M059J (cell line): Measurements from ENCODE around the gene FBXW5. TPM values are rescaled to one million over a fixed set of nuclear protein-coding genes. Genes with fewer than 3 reads are reported as not detected.

Experiments used
- DNase-seq: peaks from one replicate; pipeline ENCODE4 v3.0.0-alpha.2; 2012; ENCODE audit warnings: low read depth
- total RNA-seq: library from RNA; depleted of rRNA; stranded (reverse); fragments of >200 nt; shearing (Covaris generic); gene quantifications from 2 replicates; pipeline ENCODE4 v1.2.3, GENCODE V29; 2014; rRNA removed

FBXW5 gene, protein sequence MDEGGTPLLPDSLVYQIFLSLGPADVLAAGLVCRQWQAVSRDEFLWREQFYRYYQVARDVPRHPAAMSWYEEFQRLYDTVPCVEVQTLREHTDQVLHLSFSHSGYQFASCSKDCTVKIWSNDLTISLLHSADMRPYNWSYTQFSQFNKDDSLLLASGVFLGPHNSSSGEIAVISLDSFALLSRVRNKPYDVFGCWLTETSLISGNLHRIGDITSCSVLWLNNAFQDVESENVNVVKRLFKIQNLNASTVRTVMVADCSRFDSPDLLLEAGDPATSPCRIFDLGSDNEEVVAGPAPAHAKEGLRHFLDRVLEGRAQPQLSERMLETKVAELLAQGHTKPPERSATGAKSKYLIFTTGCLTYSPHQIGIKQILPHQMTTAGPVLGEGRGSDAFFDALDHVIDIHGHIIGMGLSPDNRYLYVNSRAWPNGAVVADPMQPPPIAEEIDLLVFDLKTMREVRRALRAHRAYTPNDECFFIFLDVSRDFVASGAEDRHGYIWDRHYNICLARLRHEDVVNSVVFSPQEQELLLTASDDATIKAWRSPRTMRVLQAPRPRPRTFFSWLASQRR
- total RNA-seq = 78.4 and 117 TPM in 2 replicates

DNA sequence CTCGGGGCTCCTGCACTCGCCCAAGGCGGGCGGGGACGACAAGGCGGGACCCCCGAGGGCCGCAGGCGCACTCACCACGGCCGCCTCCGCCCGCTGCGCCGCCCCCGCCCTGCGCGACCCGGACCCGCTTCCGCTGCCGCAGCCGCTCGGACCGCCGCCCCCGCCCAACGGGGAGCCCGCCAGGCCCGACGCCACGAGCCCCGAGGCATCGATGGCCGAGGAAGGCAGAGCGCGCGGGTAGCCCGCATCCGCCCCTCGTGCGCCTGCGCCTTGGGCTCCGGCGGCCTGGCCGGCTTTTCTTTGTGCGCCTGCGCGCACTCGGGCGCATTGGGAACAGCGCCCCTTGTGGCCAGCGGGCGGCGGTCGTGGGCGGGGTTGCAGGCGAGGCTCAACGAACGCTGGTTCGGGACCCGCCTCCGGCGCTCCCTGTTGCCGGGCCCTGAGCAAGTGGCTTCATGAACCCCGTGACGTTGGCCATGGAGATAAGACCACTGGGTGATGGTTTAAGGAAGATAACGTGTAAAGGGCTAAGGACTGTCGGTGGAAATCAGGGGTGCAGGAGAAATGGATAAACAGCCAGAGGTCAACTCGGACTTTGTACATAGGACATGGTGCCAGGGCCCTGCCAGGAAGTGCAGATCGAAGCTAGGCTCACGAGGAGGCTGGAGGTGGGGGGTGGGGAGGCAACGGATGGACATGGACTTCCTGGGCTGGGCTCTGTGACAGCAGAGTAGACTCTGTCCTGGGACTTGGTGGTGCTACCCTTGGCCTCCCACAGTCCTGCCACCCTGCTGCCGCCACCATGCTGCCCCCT, at the start of gene FBXW5, which contains the start of gene C8G:
FBXW5 (minus strand) TSS at position 220 of the 814 bp plus-strand sequence. CDS start 655 bp downstream, outside the sequence.
C8G (plus strand) TSS at position 725 of the 814 bp plus-strand sequence; CDS start at position 803, 78 bp downstream.
- peak; percentile 92 for DNase-seq

DNA sequence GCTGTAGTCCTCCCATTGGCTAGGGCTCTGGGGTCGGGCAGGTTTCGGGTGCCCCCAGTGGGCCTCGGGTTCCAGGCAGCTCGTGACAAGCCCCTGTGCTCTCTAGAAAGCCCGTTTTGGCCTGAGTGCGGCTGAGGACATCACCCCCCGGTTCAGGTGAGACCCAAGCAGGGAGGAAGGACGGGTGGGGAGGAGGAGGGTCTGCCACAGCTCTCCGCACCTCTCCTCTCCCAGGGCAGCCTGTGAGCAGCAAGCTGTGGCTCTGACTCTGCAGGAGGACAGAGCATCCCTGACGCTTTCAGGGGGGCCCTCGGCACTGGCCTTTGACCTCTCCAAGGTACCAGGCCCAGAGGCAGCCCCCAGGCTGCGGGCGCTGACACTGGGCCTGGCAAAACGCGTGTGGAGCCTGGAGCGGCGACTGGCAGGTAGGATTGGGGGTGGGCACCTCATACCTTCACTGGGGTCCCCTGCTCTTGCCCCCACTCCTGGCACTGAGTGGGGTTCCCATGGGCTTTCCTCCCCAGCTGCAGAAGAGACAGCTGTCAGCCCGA, 48.4 kb upstream of the FBXW5 start:
- DNase-seq = no peak

DNA sequence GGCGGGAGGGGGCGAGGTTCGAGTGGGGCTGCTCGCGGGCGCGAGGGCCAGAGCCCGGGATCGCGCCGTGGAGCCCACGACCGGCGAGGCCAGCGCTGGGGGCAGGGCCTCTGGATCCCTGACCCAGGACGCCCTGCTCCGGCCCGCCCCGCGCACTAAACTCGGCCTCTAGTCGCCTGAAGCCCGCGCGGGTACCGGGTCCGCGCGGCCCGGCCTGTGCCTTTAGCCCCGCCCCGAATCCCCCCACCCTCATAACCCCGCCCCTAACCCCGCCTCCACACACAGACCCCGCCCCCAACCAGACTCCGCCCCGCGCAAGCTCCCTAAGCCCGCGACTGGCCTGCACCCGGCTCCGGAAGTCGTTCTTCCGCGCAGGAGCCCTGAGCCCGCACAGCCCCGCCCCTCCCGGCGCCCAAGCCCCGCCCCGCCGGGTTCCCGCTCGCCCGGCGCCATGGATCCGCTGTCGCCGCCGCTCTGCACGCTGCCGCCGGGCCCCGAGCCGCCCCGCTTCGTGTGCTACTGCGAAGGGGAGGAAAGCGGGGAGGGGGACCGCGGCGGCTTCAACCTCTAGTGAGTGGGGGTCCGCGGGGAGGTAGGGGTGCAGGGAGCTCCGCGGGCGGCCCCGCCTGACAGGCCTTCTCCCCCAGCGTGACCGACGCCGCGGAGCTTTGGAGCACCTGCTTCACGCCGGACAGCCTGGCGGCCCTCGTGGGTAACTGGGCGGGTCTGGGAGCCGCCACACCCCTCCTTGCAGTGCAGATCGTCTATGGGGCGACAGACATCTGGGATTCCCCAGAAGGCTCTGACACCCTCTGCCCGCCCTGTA, 47.7 kb upstream of the FBXW5 start, which contains the start of gene PAXX:
PAXX (plus strand) TSS at position 430 of the 826 bp plus-strand sequence; CDS start at position 452, 22 bp downstream.
- DNase-seq = peak; percentile 82

DNA sequence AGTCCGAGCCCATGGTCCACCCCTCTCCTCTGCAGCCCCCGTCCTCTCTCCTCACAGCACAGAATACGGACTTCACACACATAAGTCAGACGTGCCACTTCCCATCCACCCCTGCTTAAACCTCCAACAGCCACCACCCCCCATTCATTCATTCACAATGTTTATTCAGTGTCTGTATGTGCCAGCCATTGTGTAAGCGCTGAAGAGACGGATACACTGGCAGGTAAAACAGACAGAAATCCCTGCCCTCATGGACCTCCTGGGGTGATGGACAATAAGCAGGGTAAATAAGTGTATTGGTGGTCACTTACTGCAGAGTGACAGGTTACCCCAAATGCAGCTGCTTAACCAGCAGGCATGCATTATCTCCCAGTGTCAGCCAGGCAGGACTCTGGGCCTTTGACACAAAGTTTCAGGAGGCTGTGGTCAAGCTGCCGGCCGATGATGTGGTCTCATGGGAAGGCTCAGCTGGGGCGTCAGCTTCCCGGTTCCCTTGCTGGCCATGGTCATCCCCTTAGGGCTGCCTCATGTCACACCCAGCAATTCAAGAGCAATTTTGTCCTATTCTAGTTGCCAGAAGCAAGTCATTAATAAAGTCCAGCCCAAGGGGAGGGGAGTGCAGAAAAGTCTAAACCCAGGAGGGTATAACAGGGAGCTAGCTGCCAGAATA, 45.8 kb upstream of the FBXW5 start:
- no peak for DNase-seq

DNA sequence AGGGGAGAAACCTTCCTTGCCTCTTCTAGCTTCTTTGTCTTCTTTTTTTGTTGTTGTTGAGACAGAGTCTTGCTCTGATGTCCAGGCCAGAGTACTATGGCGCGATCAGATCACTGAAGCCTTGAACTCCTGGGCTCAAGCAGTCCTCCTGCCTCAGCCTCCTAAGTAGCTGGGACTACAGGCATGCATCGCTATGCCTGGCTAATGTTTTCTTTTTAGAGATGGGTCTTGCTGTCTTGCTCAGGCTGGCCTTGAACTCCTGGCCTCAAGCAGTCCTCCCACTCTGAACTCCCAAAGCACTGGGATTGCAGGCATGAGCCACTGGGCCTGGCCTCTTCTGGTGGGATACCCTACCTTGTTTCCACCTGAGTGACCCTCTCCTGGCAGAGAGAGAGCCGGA, 44.3 kb upstream of the FBXW5 start:
- no peak for DNase-seq

DNA sequence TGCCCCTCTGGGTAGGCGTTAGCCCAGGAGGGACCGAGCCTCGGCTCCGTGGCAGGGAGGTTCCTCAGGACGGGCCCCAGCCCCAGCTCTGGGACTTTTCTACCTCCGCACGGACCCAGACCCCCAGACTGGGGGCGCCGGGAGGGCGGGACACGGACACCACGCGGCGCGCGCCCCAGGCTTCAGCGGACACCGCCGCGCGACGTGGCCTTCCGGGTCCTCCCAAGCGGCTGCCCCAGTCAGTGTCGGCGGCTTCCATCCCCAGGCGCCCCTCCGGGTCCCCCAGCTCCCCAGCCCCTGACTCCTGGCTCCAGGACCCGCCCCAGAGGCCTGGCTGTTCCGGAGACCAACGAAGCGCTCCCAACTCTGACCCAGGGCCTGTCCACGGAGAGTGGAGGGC, 41.3 kb upstream of the FBXW5 start:
- DNase-seq = no peak

DNA sequence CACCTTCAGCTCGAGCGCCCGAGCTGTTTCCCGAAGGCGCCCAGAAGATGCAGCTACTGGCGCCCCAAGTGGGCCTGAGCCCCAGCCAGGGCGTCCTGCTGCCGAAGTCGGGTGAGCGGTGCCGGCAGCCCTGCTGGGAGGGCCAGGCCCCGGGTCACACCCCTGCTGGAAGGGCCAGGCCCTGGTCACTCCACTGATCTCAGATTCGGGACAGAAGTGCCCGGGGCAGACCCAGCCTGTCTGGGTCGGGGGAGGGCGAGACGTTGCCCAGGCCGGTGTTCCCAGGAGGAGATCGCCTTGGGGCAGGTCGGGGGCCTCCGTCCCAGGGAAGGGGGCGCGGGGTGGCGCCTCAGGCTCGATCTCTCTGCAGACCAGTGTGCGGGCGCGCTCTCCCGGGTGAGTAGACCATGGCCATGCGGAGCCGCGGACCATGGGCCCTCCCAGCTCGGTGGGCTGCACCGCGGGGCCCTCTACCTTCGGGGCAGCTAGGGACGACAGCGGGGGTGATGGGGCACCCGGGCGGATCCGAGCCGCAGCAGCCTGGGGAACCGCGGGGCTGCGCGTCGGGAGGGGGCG, 40.6 kb upstream of the FBXW5 start:
- DNase-seq = no peak

DNA sequence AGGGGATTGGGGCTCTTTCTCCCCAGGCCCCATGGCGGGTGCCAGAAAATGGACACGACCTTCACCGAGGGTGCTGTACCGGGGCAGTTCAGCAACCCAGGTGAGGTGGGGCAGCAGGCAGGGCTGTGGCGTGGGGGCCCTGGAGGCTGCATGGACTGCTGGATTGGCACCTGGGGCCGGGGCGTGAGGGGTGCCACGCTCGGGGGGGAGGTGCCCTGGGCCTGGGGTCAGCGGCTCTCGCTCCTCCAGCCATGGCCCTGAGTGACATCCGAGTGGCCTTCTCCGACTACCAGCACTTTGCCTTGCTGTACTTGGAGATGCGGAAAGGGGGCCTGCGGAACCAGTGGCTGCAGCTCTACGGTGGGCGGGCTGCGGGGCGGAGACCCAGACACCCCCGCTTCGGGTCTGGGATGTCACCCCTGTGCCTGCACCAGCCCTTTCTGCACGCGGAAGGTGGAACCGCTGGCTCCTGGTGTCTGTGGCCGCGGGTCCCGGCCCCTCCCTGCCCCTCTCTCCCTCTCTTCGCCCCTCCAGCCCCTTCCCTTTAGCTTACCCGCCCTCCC, 40.0 kb upstream of the FBXW5 start:
- DNase-seq = no peak

DNA sequence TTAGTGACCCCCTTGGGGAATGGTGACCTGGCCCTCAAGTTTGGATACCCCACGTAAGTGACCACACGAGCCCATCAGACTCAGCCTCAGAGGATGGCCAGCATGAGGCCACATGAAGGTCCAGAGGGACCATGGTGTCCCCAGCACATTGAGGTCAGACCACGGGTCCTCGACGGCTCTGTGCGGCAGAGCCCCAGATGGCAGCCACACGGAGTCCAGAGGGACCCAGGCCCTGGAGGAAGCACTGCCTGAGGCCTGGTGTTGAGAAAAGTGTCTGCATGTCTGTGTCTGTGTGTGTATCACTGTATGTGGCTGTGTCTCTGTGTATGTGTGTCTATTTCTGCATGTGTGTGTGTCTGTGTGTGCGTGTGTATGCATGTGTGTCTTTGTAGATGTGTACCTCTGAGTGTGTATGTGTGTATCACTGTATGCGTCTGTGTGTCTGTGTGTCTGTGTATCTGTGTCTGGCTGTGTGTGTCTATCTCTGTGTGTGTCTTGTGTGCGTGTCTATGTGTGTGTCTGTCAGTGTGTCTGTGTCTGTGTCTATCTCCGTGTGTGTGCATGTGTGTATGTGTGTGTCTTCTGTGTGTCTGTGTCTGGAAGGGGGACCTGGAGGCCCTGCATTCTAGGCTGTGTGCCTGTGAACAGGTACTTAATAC, 39.2 kb upstream of the FBXW5 start:
- no peak for DNase-seq

DNA sequence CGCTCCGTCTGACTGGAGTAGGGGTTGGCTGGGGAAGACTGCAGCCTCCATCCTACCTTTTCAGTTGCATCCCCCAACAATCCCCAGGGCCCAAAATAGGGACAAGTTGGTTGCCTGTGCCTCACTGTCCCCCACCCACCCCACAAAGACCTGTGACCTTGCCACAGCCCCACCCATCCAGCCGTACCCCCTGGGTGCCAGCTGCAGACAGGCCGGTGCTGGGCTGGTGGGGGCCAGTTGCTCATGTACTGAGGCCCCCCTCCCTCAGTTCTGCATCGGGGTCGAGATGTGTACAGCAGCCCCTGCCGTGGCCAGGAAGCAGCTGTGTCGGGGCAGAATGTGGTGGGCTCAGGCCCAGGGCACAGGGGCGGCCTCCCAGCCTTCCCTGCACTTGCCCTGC, 38.6 kb upstream of the FBXW5 start:
- DNase-seq = no peak

DNA sequence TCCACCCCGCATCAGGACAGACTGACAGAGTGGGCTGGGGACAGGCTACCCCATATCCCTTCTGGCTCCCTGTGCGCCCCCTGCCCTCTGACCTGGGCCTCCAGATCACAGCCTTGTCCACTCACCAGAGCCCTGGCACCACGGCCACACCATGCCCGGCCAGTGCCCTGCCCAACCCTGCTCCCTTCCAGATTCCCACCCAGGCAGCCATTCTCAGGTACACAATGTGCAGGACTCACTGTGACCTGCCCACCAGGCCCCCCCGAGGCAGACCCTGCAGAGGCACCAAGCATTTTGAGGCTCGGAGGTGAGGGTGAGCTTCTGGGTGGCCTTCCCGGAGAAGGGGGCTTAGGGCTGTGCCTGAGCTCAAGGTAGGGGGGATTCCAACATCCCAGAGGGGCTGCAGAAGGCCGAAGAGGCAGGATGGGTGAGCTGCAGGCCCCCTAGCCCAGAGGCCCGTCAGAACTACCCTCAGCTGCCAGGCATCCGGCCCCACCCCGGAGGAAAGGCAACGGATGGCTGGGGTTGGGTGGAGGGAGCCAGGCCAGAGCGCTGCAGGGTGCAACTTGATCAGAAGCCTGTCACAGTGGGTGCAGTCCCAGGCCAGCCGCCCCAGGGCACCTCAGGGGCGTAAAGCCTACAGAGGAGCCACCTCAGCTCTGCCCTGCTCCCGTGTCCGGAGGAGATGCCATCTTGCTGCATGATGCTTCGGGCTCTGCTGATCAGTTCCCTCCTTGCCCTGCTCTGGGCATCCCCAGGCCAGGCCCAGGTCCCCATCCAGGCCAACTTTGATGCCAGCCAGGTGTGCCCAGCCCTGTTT, 37.9 kb upstream of the FBXW5 start, which contains the start of gene LCNL1:
LCNL1 (plus strand) TSS at position 762 of the 820 bp plus-strand sequence. CDS start 594 bp downstream, outside the sequence.
- DNase-seq = no peak

DNA sequence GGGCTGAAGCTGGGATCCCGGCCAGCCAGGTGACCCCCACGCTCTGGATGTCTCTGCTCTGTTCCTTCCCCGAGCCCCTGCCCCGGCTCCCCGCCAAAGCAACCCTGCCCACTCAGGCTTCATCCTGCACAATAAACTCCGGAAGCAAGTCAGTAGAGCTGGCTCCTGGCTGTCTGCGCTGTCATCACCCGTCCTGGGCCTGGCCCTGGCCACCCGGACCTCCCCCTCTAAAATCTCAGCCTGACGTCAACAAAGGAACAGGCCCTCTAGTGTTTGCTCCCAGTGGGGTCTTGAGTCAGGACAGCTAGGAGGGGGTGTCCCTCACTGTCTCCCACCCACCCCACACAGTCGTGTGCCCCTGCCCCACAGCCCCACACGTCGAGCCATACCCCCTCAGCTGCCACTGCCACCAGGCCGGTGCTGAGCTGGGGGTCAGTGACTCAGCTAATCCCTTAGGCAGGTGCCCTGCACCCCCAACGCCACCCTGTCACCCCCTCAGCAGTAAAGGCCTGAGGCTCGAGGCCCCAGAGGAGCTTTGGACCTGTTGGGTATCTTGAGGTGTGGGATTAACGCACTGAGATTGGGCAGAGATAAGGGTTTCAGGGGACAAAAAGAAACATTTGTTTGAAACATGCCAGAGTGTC, 37.2 kb upstream of the FBXW5 start:
- DNase-seq = peak; percentile 49

DNA sequence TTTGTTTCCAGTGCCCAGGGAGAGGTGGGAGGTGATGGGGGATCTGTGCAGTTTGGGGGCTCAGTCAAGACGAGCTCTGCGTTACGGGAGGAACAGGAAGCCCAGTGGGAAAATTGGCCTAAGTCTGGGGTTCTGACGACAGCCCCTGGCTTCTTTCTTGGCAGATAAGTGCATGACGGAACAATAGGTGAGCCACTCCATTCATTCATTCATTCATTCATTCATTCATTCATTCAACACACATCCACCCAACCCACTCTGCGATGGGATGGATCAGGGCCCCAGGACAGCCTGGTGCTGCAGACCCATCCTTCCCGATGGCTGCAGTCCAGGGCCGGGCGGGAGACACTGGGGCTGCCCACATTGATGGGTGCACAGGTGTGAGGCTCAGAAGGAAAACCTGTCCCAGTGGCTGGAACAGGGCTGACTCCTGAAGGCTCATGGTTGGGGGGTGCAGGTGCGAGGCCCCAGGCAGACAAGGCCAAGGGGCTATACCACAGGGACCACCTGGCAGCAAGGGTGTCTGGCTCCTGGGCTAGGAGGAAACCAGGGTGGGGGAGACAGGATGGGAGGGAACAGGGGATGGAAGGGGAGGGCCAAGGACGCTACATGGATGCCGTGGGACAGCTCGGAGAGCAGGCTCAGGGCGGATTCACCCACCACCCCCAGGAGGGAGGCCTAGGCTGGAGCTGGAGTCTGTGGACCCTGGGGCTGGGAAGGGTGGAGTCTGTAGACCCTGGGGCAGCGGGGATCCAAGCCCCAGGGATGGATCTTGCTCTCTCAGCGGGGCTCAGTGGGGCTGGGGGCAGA, 36.3 kb upstream of the FBXW5 start:
- DNase-seq = no peak

DNA sequence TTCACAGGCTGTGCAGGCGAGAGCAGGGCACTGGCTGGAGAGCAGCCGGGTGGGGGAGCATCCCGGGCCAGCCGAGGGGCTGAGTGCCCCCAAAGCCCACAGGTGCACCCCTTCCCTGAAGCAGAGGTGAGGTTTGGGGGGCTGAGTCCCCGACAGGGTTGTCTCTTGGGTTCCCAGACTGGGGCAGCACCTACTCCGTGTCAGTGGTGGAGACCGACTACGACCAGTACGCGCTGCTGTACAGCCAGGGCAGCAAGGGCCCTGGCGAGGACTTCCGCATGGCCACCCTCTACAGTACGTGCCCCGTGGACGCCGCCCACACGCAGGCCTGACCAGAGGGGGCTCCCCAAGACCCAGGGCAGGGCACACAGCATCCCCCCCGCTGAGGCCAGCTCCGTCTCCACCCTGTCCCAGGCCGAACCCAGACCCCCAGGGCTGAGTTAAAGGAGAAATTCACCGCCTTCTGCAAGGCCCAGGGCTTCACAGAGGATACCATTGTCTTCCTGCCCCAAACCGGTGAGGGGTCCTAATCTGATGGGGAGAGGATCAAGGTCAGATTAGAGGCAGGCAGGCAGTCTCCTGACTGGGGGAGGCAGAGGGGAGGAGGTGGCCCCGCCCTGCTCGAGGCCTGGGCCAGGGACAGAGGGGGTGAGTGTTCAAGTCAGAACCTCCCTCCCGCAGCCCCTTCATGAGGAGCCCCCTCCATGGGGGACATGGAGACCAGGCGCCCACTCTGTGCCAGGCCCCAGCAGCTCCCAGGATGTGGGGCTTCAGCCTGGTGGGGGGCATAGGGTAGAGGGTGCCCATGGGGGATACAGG, 35.4 kb upstream of the FBXW5 start:
- no peak for DNase-seq

DNA sequence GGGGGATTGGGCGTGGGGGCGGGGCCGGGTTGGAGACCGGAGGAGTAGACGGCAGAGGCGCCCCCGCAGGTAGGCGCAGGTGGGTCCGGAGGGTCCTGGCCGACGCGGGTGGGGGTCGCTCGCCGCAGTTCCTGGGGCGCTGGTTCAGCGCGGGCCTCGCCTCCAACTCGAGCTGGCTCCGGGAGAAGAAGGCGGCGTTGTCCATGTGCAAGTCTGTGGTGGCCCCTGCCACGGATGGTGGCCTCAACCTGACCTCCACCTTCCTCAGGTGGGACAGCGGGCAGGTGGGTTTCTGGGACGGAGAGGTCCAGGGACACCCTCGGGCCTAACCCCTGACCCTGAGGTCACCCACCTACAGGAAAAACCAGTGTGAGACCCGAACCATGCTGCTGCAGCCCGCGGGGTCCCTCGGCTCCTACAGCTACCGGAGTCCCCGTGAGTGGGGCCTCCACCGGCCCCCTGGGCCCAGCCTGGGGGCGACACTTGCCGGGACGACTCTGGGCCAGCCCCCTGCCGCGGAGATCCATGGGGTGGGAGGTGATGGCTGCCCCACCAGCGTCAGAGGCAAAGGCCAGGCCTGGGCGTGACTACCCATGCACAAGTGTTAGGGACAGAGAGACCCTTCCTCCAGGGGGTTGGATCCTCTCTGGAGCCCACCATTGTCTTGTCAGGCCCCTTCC, 34.5 kb upstream of the FBXW5 start:
- DNase-seq = no peak
